SK-N-SH (cell line): ENCODE results near the gene DENND1A.

Source experiments
- CTCF ChIP-seq: fragments of 200-600 bp; sonication (generic); IDR thresholded peaks from 2 replicates; pipeline ENCODE4 v1.6.1; 2017; ENCODE audit warnings: antibody characterized with exemption, mild to moderate bottlenecking, moderate library complexity
- EP300 ChIP-seq, 2 experiments: IDR thresholded peaks; 2 replicates each; pipeline versions ENCODE4 v1.4.0 to v1.6.1; 2012; ENCODE audit warnings: borderline replicate concordance in 1 of 2, low read depth in 1 of 2, low read length in 1 of 2
- EZH2phosphoT487 ChIP-seq: fragments of 200-600 bp; sonication (generic); IDR thresholded peaks from 2 replicates; pipeline ENCODE4 v1.6.1; 2017; ENCODE audit warnings: low read depth, mixed run types, mild to moderate bottlenecking, antibody characterized with exemption, moderate library complexity, borderline replicate concordance
- NFIC ChIP-seq: IDR thresholded peaks from 2 replicates; pipeline ENCODE4 v1.4.0; 2012; ENCODE audit warnings: borderline replicate concordance
- RXRA ChIP-seq: IDR thresholded peaks from 2 replicates; pipeline ENCODE4 v1.4.0; 2012; ENCODE audit warnings: low read depth, mild to moderate bottlenecking, borderline replicate concordance
- TEAD4 ChIP-seq: IDR thresholded peaks from 2 replicates; pipeline ENCODE4 v1.4.0; 2012; ENCODE audit warnings: mild to moderate bottlenecking, borderline replicate concordance; ENCODE audit not compliant: insufficient read depth

GRCh38 chr9:123669346-123669745 is 260.6 kb downstream of the DENND1A start:
- no peak for TF ChIP-seq CTCF
- no peak for TF ChIP-seq RXRA
- no peak for TF ChIP-seq NFIC
- TF ChIP-seq EZH2phosphoT487 = no peak
- TF ChIP-seq TEAD4 = no peak
- TF ChIP-seq EP300 (IDR thresholded peaks at IDR 0.05; ENCODE audit: borderline replicate concordance in 1 of 2, low read depth in 1 of 2, low read length in 1 of 2) = no peak
